CD14-positive monocyte (primary cell): Measurements from ENCODE around the gene ERGIC3. TPM values are rescaled to one million over a fixed set of nuclear protein-coding genes. Genes with fewer than 3 reads are reported as not detected.

Experiments used
- DNase-seq, 3 donors: peaks; one replicate each; pipeline ENCODE4 v3.0.0-alpha.2; 2011 to 2022
- H2AFZ ChIP-seq: 2 replicates; pipeline ENCODE4 v1.6.0; 2012; ENCODE audit warnings: mild to moderate bottlenecking, low read depth, low read length, inconsistent platforms; ENCODE audit not compliant: insufficient read depth, poor library complexity, severe bottlenecking
- H3K27ac ChIP-seq, 2 donors: 1 replicate in 1 of 2; 2 replicates in 1 of 2; pipeline ENCODE4 v1.5.1; 2012 to 2013; ENCODE audit warnings: low read length in 2 of 2, control low read depth in 1 of 2, inconsistent platforms in 1 of 2, low read depth in 1 of 2, mild to moderate bottlenecking in 1 of 2
- H3K27me3 ChIP-seq, 2 donors: one replicate each; pipeline versions ENCODE4 v1.6.0 to v1.6.1; 2011 to 2013; ENCODE audit warnings: low read length in 2 of 2; ENCODE audit not compliant: control insufficient read depth in 2 of 2, insufficient read depth in 2 of 2
- H3K36me3 ChIP-seq, 2 donors: replicated peaks in 1 of 2; 1 replicate in 1 of 2; 2 replicates in 1 of 2; pipeline versions ENCODE4 v1.5.1 to v1.6.1; 2012 to 2013; ENCODE audit warnings: low read length in 2 of 2, control low read depth in 1 of 2, inconsistent platforms in 1 of 2, mild to moderate bottlenecking in 1 of 2; ENCODE audit not compliant: insufficient read depth in 2 of 2, control insufficient read depth in 1 of 2
- H3K4me1 ChIP-seq, 2 donors: 1 replicate in 1 of 2; 2 replicates in 1 of 2; pipeline versions ENCODE4 v1.5.1 to v1.6.1; 2012 to 2013; ENCODE audit warnings: low read length in 2 of 2, control low read depth in 1 of 2, inconsistent platforms in 1 of 2, mild to moderate bottlenecking in 1 of 2, moderate library complexity in 1 of 2; ENCODE audit not compliant: insufficient read depth in 2 of 2, control insufficient read depth in 1 of 2
- H3K4me2 ChIP-seq: replicated peaks from 2 replicates; pipeline ENCODE3; 2012; ENCODE audit warnings: low read length, moderate library complexity, mild to moderate bottlenecking; ENCODE audit not compliant: poor library complexity, severe bottlenecking; ENCODE audit errors: extremely low read depth
- H3K4me3 ChIP-seq, 3 experiments: fragments of 200-600 bp in 1 of 3; sonication (generic) in 1 of 3; replicated peaks in 1 of 3; 1 replicate in 2 of 3; 2 replicates in 1 of 3; pipeline ENCODE4 v1.5.1; 2011 to 2013; ENCODE audit warnings: low read length in 3 of 3, mild to moderate bottlenecking in 3 of 3, control low read depth in 2 of 3, low read depth in 2 of 3, inconsistent platforms in 1 of 3, moderate library complexity in 1 of 3
- H3K79me2 ChIP-seq: 2 replicates; pipeline ENCODE4 v1.6.0; 2012; ENCODE audit warnings: mild to moderate bottlenecking, control low read depth, inconsistent platforms, low read length, moderate library complexity; ENCODE audit not compliant: insufficient read depth
- H3K9ac ChIP-seq: 2 replicates; pipeline ENCODE4 v1.6.0; 2017; ENCODE audit warnings: low read length, mild to moderate bottlenecking; ENCODE audit not compliant: insufficient read depth, poor library complexity, severe bottlenecking
- H3K9me3 ChIP-seq, 2 donors: replicated peaks in 1 of 2; 1 replicate in 1 of 2; 2 replicates in 1 of 2; pipeline versions ENCODE4 v1.5.1 to v1.6.1; 2012 to 2013; ENCODE audit warnings: low read length in 2 of 2, control low read depth in 1 of 2; ENCODE audit not compliant: control insufficient read depth in 1 of 2, insufficient read depth in 1 of 2
- H4K20me1 ChIP-seq: 2 replicates; pipeline ENCODE4 v1.6.0; 2012; ENCODE audit warnings: mild to moderate bottlenecking, low read length, control low read depth, moderate library complexity; ENCODE audit not compliant: insufficient read depth
- H3K27ac Mint-ChIP-seq, 7 donors: one replicate each; pipeline ENCODE4 v1.8.0; 2020; ENCODE audit warnings: mild to moderate bottlenecking in 7 of 7, mixed read lengths in 7 of 7, moderate library complexity in 6 of 7, inconsistent platforms in 2 of 7
- H3K27me3 Mint-ChIP-seq, 3 donors: one replicate each; pipeline ENCODE4 v1.8.0; 2021 to 2022; ENCODE audit warnings: low read depth in 3 of 3, mild to moderate bottlenecking in 3 of 3, mixed read lengths in 3 of 3, moderate library complexity in 3 of 3, inconsistent platforms in 1 of 3
- H3K36me3 Mint-ChIP-seq, 2 donors: one replicate each; pipeline ENCODE4 v1.8.0; 2020; ENCODE audit warnings: mixed read lengths in 2 of 2, inconsistent platforms in 1 of 2, mild to moderate bottlenecking in 1 of 2
- H3K4me1 Mint-ChIP-seq: one replicate; pipeline ENCODE4 v1.8.0; 2020; ENCODE audit warnings: mild to moderate bottlenecking, mixed read lengths
- H3K4me3 Mint-ChIP-seq, 2 donors: one replicate each; pipeline ENCODE4 v1.8.0; 2020; ENCODE audit warnings: mild to moderate bottlenecking in 2 of 2, mixed read lengths in 2 of 2, moderate library complexity in 1 of 2
- H3K9me3 Mint-ChIP-seq, 7 donors: one replicate each; pipeline ENCODE4 v1.8.0; 2020 to 2022; ENCODE audit warnings: mixed read lengths in 7 of 7, mild to moderate bottlenecking in 6 of 7, moderate library complexity in 6 of 7, inconsistent platforms in 2 of 7
- CTCF ChIP-seq: fragments of 200-600 bp; IDR thresholded peaks from one replicate; pipeline ENCODE4 v1.8.0; 2022; ENCODE audit warnings: antibody characterized with exemption, mild to moderate bottlenecking
- WGBS: methylation state at CpG from one replicate; pipeline ENCODE4 v1.1.5; 2013; ENCODE audit warnings: missing lambda C conversion rate; ENCODE audit not compliant: insufficient coverage; 5-methylcytosine and 5-hydroxymethylcytosine counted together
- intact Hi-C, 2 donors: fragments of 100-400 bp; cut with micrococcal nuclease; formaldehyde crosslinking; loops; one replicate each; pipeline versions ENCODE4 v1.15.0 to v1.15.1; 2023
- polyA plus RNA-seq, 3 donors: library from polyadenylated mRNA; depleted of rRNA in 1 of 3; unstranded in 2 of 3; stranded (reverse) in 1 of 3; fragments of 300-500 nt in 2 of 3; fragments of >200 nt in 1 of 3; fragmentation: Illumina TruSeq in 2 of 3; gene quantifications; 1 replicate in 2 of 3; 2 replicates in 1 of 3; pipeline ENCODE4 v1.2.3, GENCODE V29; 2012 to 2021

ERGIC3 gene
- polyA plus RNA-seq, 3 donors, result 128 to 371 (median 130) TPM

GRCh38 chr20:35518955-35519354, 22.9 kb upstream of the ERGIC3 start:
- no peaks in the 10 kb centered on the region for H4K20me1 ChIP-seq
- peaks cover 0 to 2% (median 0%) of the 10 kb centered on the region in 7 donors for H3K9me3 Mint-ChIP-seq
- H2AFZ ChIP-seq, result no peak overlapping the region
- no peak for TF ChIP-seq CTCF
- peaks cover 10 to 11% of the 10 kb centered on the region in 2 donors for H3K36me3 Mint-ChIP-seq
- no peak overlapping the region for H3K4me2 ChIP-seq
- intact Hi-C loops, result no loop called here
- no peaks in the 10 kb centered on the region for H3K4me1 Mint-ChIP-seq
- H3K27me3 ChIP-seq, result no peaks in the 10 kb centered on the region
- no peak overlapping the region for H3K27ac ChIP-seq
- peaks cover 2 to 3% (median 3%) of the 10 kb centered on the region in 3 donors for H3K27me3 Mint-ChIP-seq
- 93% methylated on average over 4 of the region's 9 CpGs for WGBS
- H3K27ac Mint-ChIP-seq, result peak overlapping the region in 1 of 7 donors; percentile 1
- no peaks in the 10 kb centered on the region for H3K4me1 ChIP-seq
- H3K4me3 Mint-ChIP-seq, result no peak overlapping the region
- peaks cover 10 to 19% of the 10 kb centered on the region in 2 donors for H3K36me3 ChIP-seq
- H3K4me3 ChIP-seq, result no peak overlapping the region
- no peaks in the 10 kb centered on the region for H3K79me2 ChIP-seq
- no peak overlapping the region for H3K9ac ChIP-seq
- no peaks in the 10 kb centered on the region for H3K9me3 ChIP-seq
- DNase-seq, result no peak

GRCh38 chr20:35523298-35523888, 18.5 kb upstream of the ERGIC3 start:
- intact Hi-C loops, result no loop called here
- H3K27ac Mint-ChIP-seq, result no peak overlapping the region
- Histone ChIP-seq H3K27me3 (no peaks in the 10 kb centered on the region), H3K9ac (no peak overlapping the region), H3K4me1 (no peaks in the 10 kb centered on the region), H3K27ac (no peak overlapping the region), H3K79me2 (no peaks in the 10 kb centered on the region), H3K9me3 (no peaks in the 10 kb centered on the region), H3K36me3 (no peaks in the 10 kb centered on the region), H4K20me1 (no peaks in the 10 kb centered on the region), H2AFZ (no peak overlapping the region), H3K4me2 (no peak overlapping the region), H3K4me3 (no peak overlapping the region)
- no peaks in the 10 kb centered on the region for H3K4me1 Mint-ChIP-seq
- H3K36me3 Mint-ChIP-seq, result no peaks in the 10 kb centered on the region
- 60% methylated on average over 2 of the region's 6 CpGs for WGBS
- peak in 1 of 3 donors; percentile 16 for DNase-seq
- peaks cover 0 to 5% (median 3%) of the 10 kb centered on the region in 3 donors for H3K27me3 Mint-ChIP-seq
- H3K4me3 Mint-ChIP-seq, result no peak overlapping the region
- peaks cover 0 to 3% (median 0%) of the 10 kb centered on the region in 7 donors for H3K9me3 Mint-ChIP-seq
- TF ChIP-seq CTCF, result peak; percentile 64
